MM.1S (cell line): ENCODE results near the gene XYLT2.

Experiments
- DNase-seq: peaks from one replicate; pipeline ENCODE4 v3.0.0-alpha.2; 2015
- H2AFZ ChIP-seq: fragments of 300-600 bp; sonication (generic); 2 replicates; pipeline ENCODE4 v1.6.0; 2016; ENCODE audit warnings: antibody characterized with exemption, low read length
- H3F3A ChIP-seq: fragments of 300-600 bp; sonication (generic); 2 replicates; pipeline ENCODE4 v1.6.1; 2016; ENCODE audit warnings: mild to moderate bottlenecking, antibody characterized with exemption, low read length, moderate library complexity, mixed read lengths; ENCODE audit not compliant: insufficient read depth
- H3K27ac ChIP-seq: fragments of 300-600 bp; sonication (generic); 2 replicates; pipeline ENCODE4 v1.5.1; 2016; ENCODE audit warnings: mild to moderate bottlenecking, low read length
- H3K27me3 ChIP-seq: fragments of 300-600 bp; sonication (generic); replicated peaks from 2 replicates; pipeline ENCODE4 v1.6.0; 2016; ENCODE audit warnings: low read length; ENCODE audit not compliant: insufficient read depth
- H3K36me3 ChIP-seq: fragments of 300-600 bp; sonication (generic); replicated peaks from 2 replicates; pipeline ENCODE4 v1.6.1; 2016; ENCODE audit warnings: mild to moderate bottlenecking, low read length, mixed read lengths; ENCODE audit not compliant: insufficient read depth
- H3K4me1 ChIP-seq: fragments of 300-600 bp; sonication (generic); 2 replicates; pipeline ENCODE4 v1.6.1; 2016; ENCODE audit warnings: low read length, mixed read lengths
- H3K4me2 ChIP-seq: fragments of 300-600 bp; sonication (generic); 2 replicates; pipeline ENCODE4 v1.6.0; 2016; ENCODE audit warnings: low read depth, low read length
- H3K4me3 ChIP-seq: fragments of 300-600 bp; sonication (generic); 2 replicates; pipeline ENCODE4 v1.5.1; 2016; ENCODE audit warnings: low read length, mixed read lengths
- H3K79me2 ChIP-seq: fragments of 300-600 bp; sonication (generic); 2 replicates; pipeline ENCODE4 v1.6.1; 2016; ENCODE audit warnings: mixed run types, low read length, mixed read lengths
- H3K9ac ChIP-seq: fragments of 300-600 bp; sonication (generic); 2 replicates; pipeline ENCODE4 v1.6.1; 2016; ENCODE audit warnings: low read length, mixed read lengths
- H3K9me2 ChIP-seq: fragments of 300-600 bp; sonication (generic); replicated peaks from 2 replicates; pipeline ENCODE4 v1.6.1; 2016; ENCODE audit warnings: mild to moderate bottlenecking, low read length, mixed read lengths; ENCODE audit not compliant: insufficient read depth
- H3K9me3 ChIP-seq: fragments of 300-600 bp; sonication (generic); replicated peaks from 2 replicates; pipeline ENCODE4 v1.6.1; 2016; ENCODE audit warnings: mild to moderate bottlenecking, low read length, mixed read lengths; ENCODE audit not compliant: insufficient read depth
- H4K20me1 ChIP-seq: fragments of 300-600 bp; sonication (generic); 2 replicates; pipeline ENCODE4 v1.6.1; 2016; ENCODE audit warnings: mild to moderate bottlenecking, low read length, moderate library complexity, mixed read lengths; ENCODE audit not compliant: insufficient read depth
- CTCF ChIP-seq: fragments of 300-600 bp; sonication (generic); IDR thresholded peaks from 2 replicates; pipeline ENCODE4 v1.5.1; 2016; ENCODE audit warnings: antibody characterized with exemption, low read length, mixed read lengths
- EZH2 ChIP-seq: fragments of 300-600 bp; sonication (generic); optimal IDR thresholded peaks from 2 replicates; pipeline ENCODE3; 2017; ENCODE audit warnings: low read depth, mild to moderate bottlenecking, antibody characterized with exemption, low read length, mixed read lengths
- EZH2phosphoT487 ChIP-seq: fragments of 300-600 bp; sonication (generic); IDR thresholded peaks from 2 replicates; pipeline ENCODE4 v1.6.1; 2018; ENCODE audit warnings: antibody characterized with exemption, low read length

Gene XYLT2

GRCh38 chr17:50382931-50383330 lies 37.0 kb downstream of the XYLT2 start:
- H3K4me3 ChIP-seq: no peak overlapping the region
- DNase-seq: no peak
- no peaks in the 10 kb centered on the region for H3K27me3 ChIP-seq
- no peak overlapping the region for H3K27ac ChIP-seq
- H3K9ac ChIP-seq: no peak overlapping the region
- no peaks in the 10 kb centered on the region; the same call in 1 of the 2 replicates for H3F3A ChIP-seq
- H3K79me2 ChIP-seq: peaks cover 6% of the 10 kb centered on the region
- peaks cover 25% of the 10 kb centered on the region for H3K36me3 ChIP-seq
- no peak overlapping the region for H2AFZ ChIP-seq
- no peaks in the 10 kb centered on the region for H3K9me2 ChIP-seq
- no peaks in the 10 kb centered on the region for H3K9me3 ChIP-seq
- H3K4me1 ChIP-seq: no peaks in the 10 kb centered on the region
- H3K4me2 ChIP-seq: no peak overlapping the region
- no peak for TF ChIP-seq EZH2
- no peak for TF ChIP-seq CTCF
- TF ChIP-seq EZH2phosphoT487: no peak
- no peaks in the 10 kb centered on the region for H4K20me1 ChIP-seq

GRCh38 chr17:50386510-50386909 lies 40.6 kb downstream of the XYLT2 start:
- Histone ChIP-seq H3K4me2 (no peak overlapping the region), H3K27me3 (no peaks in the 10 kb centered on the region), H3K4me3 (no peak overlapping the region), H3F3A (no peaks in the 10 kb centered on the region), H4K20me1 (no peaks in the 10 kb centered on the region), H3K4me1 (peaks cover 8% of the 10 kb centered on the region), H3K79me2 (peaks cover 37% of the 10 kb centered on the region), H2AFZ (no peak overlapping the region), H3K9me2 (no peaks in the 10 kb centered on the region), H3K27ac (no peak overlapping the region), H3K36me3 (peaks cover 23% of the 10 kb centered on the region), H3K9me3 (no peaks in the 10 kb centered on the region), H3K9ac (no peak overlapping the region)
- DNase-seq: no peak
- no peak for TF ChIP-seq EZH2phosphoT487

GRCh38 chr17:50388728-50389127 lies 42.8 kb downstream of the XYLT2 start:
- H3K27me3 ChIP-seq: no peaks in the 10 kb centered on the region
- H3K9me2 ChIP-seq: no peaks in the 10 kb centered on the region
- peaks cover 52% of the 10 kb centered on the region for H3K79me2 ChIP-seq
- H3K27ac ChIP-seq: no peak overlapping the region
- no peak for TF ChIP-seq CTCF
- no peak overlapping the region for H3K4me2 ChIP-seq
- no peaks in the 10 kb centered on the region for H4K20me1 ChIP-seq
- peaks cover 40% of the 10 kb centered on the region for H3K36me3 ChIP-seq
- H3K4me1 ChIP-seq: peaks cover 27% of the 10 kb centered on the region
- no peaks in the 10 kb centered on the region for H3K9me3 ChIP-seq
- H3K9ac ChIP-seq: no peak overlapping the region
- peaks cover 21% of the 10 kb centered on the region; the same call in 1 of the 2 replicates for H3F3A ChIP-seq
- no peak overlapping the region for H3K4me3 ChIP-seq
- no peak for DNase-seq
- H2AFZ ChIP-seq: no peak overlapping the region

- Histone ChIP-seq H3K27ac (no peak overlapping the region), H3K4me1 (peaks cover 27% of the 10 kb centered on the region), H3K4me2 (no peak overlapping the region), H3K79me2 (peaks cover 60% of the 10 kb centered on the region), H3K9ac (no peak overlapping the region), H3K9me3 (no peaks in the 10 kb centered on the region), H4K20me1 (no peaks in the 10 kb centered on the region), H3K36me3 (peaks cover 45% of the 10 kb centered on the region), H3F3A (peaks cover 23% of the 10 kb centered on the region; the same call in 1 of the 2 replicates), H3K4me3 (no peak overlapping the region), H3K9me2 (no peaks in the 10 kb centered on the region), H3K27me3 (no peaks in the 10 kb centered on the region), H2AFZ (no peak overlapping the region)
- no peak for TF ChIP-seq EZH2
- TF ChIP-seq EZH2phosphoT487: no peak
- no peak for TF ChIP-seq CTCF
- no peak for DNase-seq
Observed at GRCh38 chr17:50389534-50389933, 43.6 kb downstream of the XYLT2 start.
